Endothelial cell of umbilical vein (primary cell): Measurements from ENCODE around the gene CSK.

Source experiments
- EZH2 ChIP-seq: IDR thresholded peaks from 2 replicates; pipeline ENCODE4 v1.6.1; 2012; ENCODE audit warnings: borderline replicate concordance, low read depth, mild to moderate bottlenecking, moderate library complexity, low read length, inconsistent platforms; ENCODE audit not compliant: severe bottlenecking
- POLR2A ChIP-seq: IDR thresholded peaks from 2 replicates; pipeline ENCODE4 v1.6.1; 2012; ENCODE audit warnings: low read depth, mild to moderate bottlenecking, control low read depth, low read length
- POLR2AphosphoS5 ChIP-seq: IDR thresholded peaks from 2 replicates; pipeline ENCODE4 v1.6.1; 2012; ENCODE audit warnings: low read depth, mild to moderate bottlenecking, control low read depth, low read length, moderate library complexity; ENCODE audit not compliant: insufficient read depth
- TF ChIP-seq, protein P1 (sequence below), 2 donors: IDR thresholded peaks; 1 replicate in 1 of 2; 2 replicates in 1 of 2; pipeline ENCODE4 v1.5.1; 2011; ENCODE audit warnings: low read length in 2 of 2, mild to moderate bottlenecking in 2 of 2, moderate library complexity in 2 of 2, control low read depth in 1 of 2, inconsistent platforms in 1 of 2, low read depth in 1 of 2; ENCODE audit not compliant: insufficient read depth in 1 of 2; ENCODE audit errors: extremely low read depth in 1 of 2

DNA sequence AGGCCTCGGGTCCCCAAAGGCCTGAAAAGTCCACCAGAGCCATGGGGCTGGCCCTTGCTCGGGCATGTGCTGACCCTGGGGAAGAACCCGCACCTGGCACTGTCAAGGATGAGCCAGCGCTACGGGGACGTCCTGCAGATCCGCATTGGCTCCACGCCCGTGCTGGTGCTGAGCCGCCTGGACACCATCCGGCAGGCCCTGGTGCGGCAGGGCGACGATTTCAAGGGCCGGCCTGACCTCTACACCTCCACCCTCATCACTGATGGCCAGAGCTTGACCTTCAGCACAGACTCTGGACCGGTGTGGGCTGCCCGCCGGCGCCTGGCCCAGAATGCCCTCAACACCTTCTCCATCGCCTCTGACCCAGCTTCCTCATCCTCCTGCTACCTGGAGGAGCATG lies 32.0 kb upstream of the CSK start:
- no peak for TF ChIP-seq POLR2AphosphoS5
- TF ChIP-seq, protein P1, sequence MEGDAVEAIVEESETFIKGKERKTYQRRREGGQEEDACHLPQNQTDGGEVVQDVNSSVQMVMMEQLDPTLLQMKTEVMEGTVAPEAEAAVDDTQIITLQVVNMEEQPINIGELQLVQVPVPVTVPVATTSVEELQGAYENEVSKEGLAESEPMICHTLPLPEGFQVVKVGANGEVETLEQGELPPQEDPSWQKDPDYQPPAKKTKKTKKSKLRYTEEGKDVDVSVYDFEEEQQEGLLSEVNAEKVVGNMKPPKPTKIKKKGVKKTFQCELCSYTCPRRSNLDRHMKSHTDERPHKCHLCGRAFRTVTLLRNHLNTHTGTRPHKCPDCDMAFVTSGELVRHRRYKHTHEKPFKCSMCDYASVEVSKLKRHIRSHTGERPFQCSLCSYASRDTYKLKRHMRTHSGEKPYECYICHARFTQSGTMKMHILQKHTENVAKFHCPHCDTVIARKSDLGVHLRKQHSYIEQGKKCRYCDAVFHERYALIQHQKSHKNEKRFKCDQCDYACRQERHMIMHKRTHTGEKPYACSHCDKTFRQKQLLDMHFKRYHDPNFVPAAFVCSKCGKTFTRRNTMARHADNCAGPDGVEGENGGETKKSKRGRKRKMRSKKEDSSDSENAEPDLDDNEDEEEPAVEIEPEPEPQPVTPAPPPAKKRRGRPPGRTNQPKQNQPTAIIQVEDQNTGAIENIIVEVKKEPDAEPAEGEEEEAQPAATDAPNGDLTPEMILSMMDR (IDR thresholded peaks at IDR 0.05; ENCODE audit: extremely low read depth in 1 of 2, insufficient read depth in 1 of 2, low read depth in 1 of 2, low read length in 2 of 2) = no peak
- no peak for TF ChIP-seq EZH2
- no peak for TF ChIP-seq POLR2A
